Esophagus muscularis mucosa (tissue), 4 donors: ENCODE measurements around the gene CTF1.

Source experiments
- EP300 ChIP-seq: sonication (generic); formaldehyde crosslinking; IDR thresholded peaks from one replicate; pipeline ENCODE4 v1.6.1; 2017; ENCODE audit warnings: antibody characterized with exemption
- POLR2A ChIP-seq: fragments of 450-650 bp; IDR thresholded peaks from one replicate; pipeline ENCODE4 v1.6.1; 2017; ENCODE audit warnings: antibody characterized with exemption, moderate library complexity, mild to moderate bottlenecking, low read depth
- POLR2AphosphoS5 ChIP-seq, 2 donors: sonication (generic); formaldehyde crosslinking; IDR thresholded peaks; one replicate each; pipeline ENCODE4 v1.6.1; 2017; ENCODE audit warnings: antibody characterized with exemption in 2 of 2
- TF ChIP-seq, protein P1 (sequence below), 3 experiments: fragments of 200-600 bp in 2 of 3; fragments of 450-650 bp in 1 of 3; sonication (generic) in 2 of 3; IDR thresholded peaks; one replicate each; pipeline ENCODE4 v1.5.1; 2017 to 2019; ENCODE audit warnings: antibody characterized with exemption in 3 of 3, mild to moderate bottlenecking in 2 of 3, moderate library complexity in 1 of 3

DNA sequence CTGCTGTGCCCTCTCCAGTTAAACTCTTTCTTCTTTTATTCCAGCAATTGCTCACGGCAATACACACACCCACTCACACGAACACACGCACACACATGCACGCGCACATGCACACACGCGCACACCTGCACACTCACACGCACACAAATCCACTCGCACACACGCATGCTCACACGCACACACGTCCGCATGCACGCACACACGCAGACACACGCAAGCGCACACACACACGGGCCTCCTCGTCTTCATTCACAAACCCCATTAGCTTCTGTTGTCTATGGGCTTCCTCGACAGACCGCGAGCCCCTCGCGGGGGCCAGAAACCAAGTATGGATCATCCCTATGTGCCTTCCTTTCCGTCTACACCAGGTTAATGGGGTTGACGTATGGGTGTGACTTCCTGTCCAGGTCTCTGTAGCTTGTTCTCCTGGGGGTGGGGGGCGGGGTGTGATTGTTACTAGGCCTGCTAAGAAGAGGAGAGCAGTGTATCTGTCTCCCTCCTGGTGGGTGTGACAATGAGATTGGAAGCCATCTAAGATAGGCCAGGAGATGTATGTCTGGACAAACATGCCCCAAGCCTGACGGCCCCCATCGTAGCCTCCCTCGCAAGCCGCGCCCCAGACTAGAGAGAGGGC lies 670 bp upstream of the CTF1 start:
- TF ChIP-seq, protein P1, sequence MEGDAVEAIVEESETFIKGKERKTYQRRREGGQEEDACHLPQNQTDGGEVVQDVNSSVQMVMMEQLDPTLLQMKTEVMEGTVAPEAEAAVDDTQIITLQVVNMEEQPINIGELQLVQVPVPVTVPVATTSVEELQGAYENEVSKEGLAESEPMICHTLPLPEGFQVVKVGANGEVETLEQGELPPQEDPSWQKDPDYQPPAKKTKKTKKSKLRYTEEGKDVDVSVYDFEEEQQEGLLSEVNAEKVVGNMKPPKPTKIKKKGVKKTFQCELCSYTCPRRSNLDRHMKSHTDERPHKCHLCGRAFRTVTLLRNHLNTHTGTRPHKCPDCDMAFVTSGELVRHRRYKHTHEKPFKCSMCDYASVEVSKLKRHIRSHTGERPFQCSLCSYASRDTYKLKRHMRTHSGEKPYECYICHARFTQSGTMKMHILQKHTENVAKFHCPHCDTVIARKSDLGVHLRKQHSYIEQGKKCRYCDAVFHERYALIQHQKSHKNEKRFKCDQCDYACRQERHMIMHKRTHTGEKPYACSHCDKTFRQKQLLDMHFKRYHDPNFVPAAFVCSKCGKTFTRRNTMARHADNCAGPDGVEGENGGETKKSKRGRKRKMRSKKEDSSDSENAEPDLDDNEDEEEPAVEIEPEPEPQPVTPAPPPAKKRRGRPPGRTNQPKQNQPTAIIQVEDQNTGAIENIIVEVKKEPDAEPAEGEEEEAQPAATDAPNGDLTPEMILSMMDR (IDR thresholded peaks at IDR 0.05), result no peak
- TF ChIP-seq POLR2A (no peak), POLR2AphosphoS5 (IDR thresholded peaks at IDR 0.05) (no peak), EP300 (no peak)
